GM19455 (cell line): ENCODE results near the gene ZNF445.
"Not testable (repeated sequence)": the region's sequence is repeated elsewhere in the genome, so short reads cannot be mapped to it uniquely, and the experiment has no call there.

Experiments
- ATAC-seq: cut with Tn5 transposase; IDR thresholded peaks from one replicate; pipeline ENCODE4 v1.9.1; 2021; ENCODE audit not compliant: unreplicated experiment

ZNF445 gene

DNA sequence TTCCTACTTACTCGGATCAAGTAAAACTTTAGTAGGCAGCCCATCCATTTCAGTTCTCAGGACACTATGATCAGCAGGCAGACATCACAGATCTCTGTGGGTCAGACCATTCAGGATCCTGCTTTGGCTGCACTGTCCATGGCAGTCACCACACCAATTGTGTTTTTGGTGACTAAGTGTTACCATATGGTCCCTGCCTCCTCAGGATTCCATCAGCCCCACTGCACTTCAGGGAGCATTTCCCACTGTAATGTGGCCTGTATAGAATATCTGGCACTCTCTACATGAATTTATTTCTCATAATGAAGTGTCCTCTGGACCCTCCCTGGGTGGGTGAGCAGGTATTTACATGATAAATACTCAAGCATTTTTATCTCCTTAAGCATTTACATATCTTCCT is 41.3 kb downstream of the ZNF445 start:
- no peak for ATAC-seq

DNA sequence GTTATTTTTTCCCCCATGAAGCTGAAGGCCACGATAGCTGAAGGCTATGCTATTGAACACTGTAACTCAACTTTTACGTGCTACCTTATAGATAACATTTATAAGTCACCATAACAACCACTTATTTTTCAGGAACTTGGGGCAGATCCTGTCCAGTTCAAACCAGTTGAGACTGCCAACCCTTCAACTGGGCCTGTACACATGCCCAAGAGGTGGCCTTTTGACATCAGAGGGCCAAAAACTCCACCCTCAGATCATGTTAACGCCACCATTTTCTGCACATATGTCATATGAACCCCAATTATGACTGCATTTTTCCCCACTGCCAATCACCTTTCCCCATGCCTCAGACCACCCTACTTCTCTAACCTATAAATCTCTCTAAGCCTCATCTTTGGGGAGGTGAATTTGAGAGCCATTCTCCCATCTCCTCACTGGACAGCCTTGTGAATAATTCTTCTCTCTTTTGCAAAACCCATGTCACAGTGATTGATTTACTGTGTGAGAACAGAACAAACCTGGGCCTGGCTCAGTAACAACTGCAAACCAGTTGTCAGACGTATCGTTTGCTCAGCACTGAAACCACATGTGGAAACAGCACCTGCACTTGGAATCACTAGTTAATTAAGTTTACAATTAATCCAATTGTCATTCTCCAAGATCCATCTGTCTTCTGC is 42.5 kb downstream of the ZNF445 start:
- no peak for ATAC-seq

DNA sequence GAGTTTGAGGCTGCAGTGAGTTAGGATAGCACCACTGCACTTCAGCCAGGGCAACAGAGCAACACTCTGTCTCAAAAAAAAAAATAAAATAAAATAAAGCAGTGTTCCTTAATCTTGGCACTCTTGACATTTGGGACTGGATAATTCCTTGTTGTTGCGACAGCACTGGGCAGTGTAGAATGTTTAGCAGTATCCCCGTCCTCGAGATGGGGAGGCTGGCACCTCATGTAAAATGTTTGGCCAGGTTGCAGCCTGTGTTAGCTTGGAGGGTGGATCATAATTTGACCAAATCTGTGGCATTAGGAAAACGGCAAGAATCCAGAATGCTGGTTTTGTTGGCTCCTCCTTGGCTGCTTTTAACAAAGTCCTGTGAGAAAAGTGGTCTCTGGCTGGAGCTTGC is 47.0 kb downstream of the ZNF445 start:
- no peak for ATAC-seq

DNA sequence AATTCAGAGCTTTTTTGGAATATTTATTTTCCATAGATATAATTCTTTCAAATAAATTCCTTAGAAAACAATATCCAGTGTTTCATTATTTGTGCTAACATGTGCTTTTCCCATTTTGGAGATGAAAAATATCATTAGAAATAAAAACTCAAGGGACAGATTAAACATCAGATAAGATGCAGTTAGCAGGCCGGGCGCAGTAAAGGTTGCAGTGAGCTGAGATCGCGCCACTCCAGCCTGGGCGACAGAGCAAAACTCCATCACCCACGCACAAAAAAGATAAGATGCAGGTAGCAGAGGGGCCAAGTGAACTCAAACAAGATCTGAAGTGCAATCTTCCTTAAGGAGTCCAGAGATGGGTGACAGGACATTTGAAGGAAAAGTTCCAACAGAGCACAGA is 48.0 kb downstream of the ZNF445 start:
- no peak for ATAC-seq

DNA sequence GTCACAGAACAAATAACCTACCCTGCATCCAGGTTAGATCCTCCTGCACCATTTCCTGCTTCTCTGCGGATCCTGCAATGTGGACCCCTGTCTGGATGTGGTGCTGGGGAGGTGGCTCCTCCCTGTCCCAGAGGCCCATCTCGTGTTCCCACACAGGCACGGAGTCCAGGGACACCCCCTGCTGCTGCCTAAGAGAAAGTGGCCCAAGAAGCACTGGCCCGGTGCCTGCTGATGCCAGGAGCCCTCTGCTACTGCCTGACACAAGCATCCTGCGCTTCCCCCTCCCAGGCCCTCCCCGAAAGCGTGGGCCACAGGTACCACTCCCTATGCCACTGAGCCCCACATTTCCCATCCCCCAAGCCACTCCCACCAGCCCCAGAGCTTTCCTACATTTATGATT is 48.6 kb downstream of the ZNF445 start:
- ATAC-seq: no peak

DNA sequence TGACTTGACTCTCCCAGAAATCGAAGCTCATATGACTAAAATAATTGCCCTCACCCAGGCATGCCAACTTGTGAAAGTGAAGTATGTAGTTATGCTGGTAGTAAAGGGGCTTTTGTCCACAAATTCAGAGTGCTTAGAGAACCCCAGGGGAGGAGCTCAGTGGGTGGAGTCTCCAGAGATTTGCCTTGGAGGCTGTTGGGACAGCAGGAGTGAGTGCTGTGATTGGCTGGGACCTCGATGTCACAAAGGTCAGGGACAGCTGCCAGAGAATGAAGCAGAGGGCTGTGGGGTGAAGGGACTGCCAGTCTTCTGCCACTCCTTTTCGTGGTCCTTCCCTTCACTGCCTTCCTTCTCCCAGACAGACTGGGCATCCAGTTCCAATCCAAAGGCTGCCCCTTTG is 49.8 kb downstream of the ZNF445 start:
- no peak for ATAC-seq

DNA sequence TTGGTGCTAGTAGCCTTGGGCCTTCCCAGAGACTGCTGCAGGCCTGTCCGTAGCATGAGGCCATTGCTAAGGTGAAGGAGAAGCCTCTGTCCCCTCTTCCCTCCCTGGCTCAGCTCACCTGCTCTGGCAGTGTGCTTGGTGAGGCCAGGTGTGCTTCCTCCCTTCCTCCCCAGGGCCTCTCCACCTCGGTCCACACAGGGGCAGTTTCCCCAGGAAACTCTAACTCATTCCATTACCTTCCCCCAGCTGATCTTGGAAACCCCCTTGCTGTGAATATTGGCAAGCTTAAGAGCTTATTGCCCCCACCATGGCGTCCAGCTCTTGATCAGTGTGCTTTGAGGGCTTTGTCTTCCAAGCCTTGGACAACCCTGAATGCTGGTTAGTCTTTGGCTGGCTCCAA is 52.7 kb downstream of the ZNF445 start:
- no peak for ATAC-seq

DNA sequence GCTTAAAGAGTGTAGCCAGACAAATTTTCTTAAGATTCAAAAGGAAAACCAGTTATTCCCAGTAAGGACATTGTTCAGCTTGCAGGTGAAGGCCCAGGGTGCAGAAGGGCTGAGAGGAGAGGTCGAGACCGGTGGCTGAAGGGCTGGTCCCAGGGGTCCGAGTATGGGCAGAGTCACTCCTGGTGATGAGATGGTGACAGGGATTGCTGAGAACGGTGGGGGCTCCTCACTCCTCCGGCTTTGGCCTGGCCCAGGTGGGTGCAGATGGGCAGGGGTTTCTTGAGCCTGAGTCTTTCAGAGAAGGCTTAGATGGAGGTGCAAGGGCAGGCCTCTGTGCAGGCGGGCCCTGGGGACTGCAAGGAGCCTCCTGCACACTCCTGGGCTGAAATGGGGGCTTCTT is 56.2 kb downstream of the ZNF445 start:
- ATAC-seq: no peak

DNA sequence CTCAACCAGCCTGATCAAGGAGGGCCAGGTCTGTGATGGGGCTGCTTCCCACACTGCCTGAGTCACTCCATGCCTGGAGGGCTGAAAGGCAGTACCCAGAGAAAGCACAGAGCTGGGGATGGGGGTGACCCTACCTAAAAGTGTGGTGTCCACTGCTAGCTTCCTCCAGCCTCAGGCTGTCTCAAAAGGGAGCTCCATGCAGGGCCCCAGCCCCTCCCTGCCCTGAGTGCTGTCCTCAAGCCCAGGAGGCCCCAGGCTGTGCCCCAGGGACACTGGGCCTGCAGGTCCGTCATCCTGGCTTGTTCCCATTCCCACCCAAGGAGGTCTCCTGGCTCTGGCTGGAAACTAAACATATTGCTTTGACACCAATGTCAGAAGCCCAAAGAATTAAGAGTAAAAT is 56.8 kb downstream of the ZNF445 start:
- ATAC-seq: no peak

DNA sequence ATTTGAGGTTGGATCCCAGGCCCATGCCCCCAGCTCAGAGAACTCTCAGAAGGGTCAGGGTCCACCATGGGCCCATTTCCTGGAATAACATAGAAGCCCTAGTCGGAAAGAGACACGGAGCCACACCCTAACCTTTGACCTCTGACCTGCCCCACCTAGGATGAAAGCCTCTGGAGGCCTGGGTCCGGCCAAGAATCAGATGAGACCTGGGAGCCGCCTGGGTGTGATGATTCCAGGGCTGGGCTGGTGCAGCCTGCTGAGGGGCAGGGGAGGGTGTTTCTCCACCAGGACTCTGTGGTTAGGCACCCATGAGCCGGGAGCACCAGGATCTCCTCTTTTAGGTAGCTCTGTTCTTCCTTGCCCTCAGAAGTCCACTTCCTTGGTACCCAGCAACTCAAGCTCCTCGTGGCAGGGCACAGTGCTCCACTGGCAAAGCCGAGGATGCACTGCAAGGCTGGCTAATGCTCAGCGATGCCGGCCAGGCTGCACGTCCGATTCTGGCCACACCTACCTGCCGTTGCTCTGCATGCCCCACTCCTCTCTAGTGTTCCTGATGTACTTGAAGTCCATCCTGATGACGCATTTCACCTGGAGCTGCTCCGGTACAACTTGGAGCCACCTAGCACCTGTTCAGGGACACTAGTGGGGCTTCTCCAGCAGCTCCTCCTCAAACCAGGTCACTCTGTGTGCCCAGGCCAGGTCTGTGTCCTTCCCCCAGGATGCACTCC is 57.4 kb downstream of the ZNF445 start:
- no peak for ATAC-seq

DNA sequence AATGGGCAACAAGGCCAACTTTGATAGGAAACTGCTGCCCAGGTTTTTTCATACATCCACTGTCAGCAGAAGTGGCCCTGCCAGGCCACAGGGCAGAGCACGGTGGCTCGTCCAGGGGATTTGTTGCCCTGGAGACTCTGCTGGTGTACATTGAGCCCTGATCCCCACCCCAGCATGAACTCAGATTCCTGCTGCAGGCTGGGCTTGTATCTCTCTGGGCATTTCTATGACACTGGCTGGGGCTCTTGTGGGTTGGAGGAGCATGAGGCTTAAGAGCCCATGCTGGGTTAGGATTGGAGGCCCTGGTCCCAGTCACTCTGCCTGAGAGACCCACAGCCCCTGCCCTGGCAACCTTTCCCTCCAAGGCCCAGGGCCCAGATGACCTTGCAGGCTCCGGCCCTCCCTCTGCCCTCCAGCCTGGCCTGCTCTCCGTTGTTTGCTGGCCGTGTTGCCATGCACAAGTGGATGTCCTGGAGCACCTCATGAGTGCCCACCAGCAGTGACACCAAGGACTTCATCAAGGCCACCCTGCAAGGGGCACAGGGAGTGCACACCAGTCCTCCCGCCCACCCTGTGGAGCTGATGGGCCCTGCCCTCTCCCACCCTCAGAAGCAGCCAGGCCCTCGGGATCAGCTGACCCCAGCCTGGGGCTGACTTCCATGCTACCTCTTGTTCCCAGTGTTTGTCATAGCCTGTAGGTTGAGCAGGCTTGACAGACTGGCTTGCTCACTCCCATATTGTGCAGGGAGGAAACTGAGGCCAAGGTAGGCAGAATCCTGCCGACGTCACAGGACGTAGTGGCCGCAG is 58.2 kb downstream of the ZNF445 start:
- no peak for ATAC-seq

DNA sequence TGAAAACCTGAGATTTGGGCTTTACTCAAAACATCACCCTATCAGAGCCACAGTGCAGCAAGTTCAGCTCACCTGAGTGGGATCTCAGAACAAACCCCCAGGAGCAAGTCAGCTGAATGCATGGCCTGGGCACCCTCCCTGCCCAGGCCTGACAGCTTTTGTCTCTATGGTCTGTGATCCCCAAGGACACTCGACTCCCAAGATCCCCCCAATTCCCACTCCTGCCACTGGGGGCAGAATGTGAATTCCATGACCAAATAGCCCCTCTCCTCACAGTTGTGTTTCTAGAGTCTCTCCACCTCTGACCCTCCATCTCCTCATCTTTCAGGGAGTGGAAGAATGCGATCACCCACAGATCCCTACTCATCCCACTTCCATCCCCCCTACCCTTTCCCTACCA is 58.9 kb downstream of the ZNF445 start:
- no peak for ATAC-seq

DNA sequence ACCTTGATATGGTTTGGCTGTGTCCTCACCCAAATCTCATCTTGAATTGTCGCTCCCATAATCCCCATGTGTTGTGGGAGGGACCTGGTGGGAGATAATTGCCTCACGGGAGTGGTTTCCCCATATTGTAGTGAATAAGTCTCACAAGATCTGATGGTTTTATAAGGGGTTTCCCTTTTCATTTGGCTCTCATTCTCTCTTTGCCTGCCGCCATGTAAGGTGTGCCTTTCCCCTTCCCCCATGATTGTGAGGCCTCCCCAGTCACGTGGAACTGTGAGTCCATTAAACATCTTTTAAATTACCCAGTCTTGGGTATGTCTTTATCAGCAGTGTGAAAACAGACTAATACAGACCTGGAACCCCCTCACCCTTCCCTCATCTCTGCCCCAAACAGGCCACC is 59.4 kb downstream of the ZNF445 start:
- ATAC-seq: not testable (repeated sequence)

DNA sequence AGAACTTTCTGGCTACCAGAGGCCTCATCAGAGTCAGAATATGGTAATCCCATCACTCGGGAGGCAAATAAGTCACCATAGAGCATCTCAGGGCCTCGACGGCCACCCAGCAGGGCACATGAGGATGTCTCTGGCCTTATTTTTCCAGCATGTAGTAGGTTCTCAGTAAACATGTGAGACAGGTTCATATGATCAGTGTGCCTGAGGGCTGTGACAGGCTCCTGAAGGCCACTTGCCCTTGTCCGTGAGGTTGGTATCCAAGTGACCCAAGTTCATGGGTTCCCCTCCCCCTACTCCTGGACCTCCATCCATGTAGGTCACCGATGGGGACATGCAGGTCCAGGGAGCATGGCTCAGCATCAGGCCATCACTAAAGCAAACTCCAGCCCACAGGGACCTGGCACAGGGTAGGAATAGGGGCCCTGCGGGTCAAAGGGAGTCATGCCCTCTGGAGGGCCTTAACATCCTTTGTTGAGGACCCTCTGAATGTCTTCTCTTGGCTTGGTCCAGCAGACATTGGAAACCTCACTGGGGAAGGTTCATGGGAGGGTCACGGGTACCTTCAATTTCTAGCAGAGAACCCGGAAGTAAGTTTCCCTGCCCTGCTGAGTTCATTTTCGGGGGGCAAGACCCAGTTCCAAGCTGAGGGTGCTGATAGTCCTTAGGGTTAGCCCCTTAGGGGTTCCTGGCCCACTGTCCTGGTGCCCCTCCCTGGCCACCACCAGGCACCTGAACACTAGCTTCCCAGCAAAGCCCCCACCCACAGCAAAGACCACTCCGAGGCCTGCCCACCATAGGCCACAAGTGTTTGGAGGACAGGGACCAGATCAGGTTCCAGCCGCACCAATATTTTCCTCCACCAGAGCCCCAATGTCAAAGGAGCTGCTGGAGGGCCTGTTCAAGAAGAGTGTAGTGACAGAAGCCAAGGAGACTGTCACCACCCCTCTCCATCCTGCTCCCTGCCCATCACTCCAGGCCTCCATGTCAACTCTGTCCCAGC is 61.1 kb downstream of the ZNF445 start:
- no peak for ATAC-seq

DNA sequence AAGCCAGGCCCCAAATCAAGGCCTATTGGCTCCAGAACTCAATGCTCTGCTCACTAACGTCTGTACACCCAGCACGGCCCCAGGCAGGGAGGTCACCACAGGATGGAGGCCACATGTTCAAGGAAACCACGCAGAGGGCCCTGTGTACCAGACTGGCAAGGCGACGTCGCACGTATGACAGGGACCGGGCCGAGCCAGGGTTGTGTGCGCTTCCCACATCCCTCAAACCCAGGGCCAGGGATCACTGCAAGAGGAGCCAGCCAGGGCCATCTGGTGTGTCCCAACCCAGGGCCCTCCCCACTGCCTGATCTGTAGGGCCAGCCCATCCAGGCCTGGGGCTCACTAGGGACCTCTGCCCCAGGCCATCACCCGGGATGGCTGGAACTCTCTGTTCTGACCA is 62.0 kb downstream of the ZNF445 start:
- ATAC-seq: no peak

DNA sequence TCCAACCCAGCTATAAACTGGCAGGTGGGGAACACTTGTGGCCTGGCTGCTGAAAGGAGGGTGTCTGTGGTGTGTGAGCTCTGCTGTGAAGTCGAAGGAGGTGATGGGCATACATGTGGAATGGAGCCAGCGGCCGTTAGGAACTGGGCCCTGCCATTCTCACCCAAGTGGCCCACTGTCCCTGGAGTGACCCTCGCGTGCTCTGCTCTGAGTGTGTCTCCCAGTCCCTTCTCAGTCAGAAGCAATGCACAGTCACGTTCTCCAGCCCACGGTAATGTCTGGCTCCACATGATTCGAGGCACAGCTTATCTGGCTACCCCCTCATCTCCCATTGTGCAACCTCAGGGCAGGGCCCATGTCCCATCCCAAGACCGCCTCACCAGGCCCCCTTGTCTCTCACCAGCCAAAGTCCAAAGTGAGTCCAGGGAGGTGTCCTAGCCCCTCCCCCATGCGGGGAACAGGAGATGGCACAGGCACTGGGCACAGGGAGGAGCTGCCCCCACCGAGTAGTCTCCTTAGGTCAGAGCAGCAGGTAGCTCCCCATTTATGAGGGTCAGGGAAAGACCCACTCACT is 62.9 kb downstream of the ZNF445 start:
- ATAC-seq: no peak

DNA sequence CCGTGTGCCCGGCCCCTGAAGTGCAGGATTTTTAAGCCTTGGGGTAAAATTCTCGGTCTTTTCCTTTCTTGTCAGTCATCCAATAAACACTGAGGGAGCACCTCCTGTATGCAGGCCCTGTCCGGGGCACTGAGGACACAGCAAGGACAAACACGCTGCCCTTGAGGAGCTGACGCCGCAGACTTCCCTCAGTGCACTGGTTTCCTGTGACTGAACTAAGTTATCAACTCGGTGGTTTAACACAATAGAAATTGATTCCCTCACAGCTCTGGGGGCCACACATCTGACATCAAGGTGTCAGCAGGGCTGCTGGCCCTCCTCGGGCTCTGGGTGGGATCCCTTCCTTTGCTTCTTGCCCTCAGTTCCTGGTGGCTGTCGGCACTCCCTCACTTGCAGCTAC is 65.1 kb downstream of the ZNF445 start:
- ATAC-seq: no peak

DNA sequence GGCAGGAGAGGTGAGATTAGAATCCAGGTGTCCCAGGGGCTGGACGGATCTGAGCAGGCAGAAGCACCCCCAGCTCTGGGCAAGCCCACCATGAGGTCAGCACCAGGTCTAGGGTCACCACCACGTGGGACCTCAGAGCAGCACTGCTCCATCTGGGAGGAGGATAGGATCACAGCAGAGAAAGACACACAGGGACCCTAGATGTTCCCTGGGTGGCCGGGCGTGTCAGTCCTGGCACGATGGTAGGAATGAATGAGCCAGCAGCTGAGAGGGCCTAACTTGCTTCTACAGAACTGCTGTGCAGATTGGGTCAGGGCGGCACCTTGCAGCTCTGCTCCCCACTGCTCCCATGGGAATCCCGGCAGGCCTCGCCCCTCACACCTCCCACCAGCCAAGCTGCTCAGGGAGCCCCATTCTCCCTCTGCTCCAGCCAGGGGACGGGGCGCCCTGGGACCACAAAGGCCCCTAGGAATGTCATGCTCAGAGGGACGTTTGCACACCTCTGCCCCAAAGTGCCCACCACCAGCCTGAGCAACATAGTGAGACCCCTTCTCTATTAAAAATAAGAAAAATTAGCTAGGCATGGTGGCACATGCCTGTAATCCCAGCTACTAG is 66.3 kb downstream of the ZNF445 start:
- ATAC-seq: no peak

DNA sequence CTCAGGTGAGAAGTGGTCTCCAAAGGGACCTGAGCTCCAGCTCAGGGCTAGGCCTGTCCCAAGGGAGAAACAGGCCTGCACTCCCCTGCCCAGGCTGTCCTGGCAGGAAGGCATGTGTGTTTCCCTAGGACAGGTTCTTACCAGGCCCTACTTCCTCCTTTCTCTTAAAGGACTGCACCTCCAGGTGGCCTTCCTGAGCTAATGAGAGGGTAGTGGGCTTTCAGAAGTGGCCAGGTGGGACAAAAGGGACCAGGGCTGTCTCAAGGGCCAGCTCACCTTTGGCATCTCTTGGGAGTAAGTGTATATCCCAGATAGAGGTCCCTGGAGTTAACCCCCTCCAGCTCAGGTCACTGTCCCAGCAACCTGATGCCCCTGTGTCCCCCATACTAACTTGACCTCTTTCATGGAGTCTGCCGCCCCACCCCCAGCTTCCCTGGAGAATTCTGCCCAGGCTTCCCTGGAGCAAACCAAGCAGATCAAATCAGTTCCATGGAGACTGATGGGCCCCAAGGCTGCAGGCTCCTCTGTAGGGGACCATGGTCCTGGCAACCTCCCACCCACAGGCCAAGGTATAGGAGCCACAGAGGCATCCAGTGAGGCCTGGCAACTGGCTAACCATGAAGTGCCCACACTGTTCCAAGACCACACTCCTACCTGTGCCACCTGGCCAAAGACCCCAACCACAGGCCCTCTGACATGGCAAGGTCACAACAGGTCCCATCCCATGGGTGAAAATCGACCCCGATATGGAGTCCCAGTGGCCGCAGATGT is 67.6 kb downstream of the ZNF445 start:
- no peak for ATAC-seq
